ENCODE results near the gene CCDC201. TPM values are rescaled to one million over a fixed set of nuclear protein-coding genes. Genes with fewer than 3 reads are reported as not detected.
A peak's percentile ranks its signal among the peaks of the same experiment; 100 is the strongest.

The CCDC201 gene
- total RNA-seq, 2 donors from 2014 or later, result not detected

DNA sequence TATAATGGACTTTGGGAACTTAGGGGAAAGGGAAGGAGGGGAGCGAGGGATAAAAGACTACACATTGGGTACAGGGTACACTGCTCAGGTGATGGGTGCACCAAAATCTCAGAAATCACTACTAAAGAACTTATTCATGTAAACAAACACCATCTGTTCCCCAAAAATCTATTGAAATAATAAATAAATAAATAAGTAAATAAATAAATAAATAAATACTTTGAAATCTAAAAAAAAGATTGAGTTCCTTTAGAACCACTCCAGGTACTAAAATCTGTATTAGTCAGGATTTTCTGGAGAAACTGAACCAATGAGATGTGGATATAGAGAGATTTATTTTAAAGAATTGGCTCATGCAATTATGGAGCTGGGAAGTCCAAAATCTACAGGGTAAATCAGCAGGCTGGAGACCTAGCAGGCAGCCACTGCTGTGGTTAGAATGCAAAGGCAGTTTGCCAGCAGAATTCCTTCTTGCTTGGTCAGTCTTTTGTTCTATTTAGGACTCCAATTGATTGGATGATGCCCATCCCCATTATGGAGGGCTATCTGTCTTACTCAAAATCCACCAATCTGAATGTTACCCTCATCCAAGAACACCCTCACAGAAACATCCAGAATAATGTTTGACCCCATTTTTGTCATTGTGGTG is 24.3 kb upstream of the CCDC201 start:
- DNase-seq (no peak), ATAC-seq (no peak)
- intact Hi-C loops (cut with DNase I), result no loop called here

DNA sequence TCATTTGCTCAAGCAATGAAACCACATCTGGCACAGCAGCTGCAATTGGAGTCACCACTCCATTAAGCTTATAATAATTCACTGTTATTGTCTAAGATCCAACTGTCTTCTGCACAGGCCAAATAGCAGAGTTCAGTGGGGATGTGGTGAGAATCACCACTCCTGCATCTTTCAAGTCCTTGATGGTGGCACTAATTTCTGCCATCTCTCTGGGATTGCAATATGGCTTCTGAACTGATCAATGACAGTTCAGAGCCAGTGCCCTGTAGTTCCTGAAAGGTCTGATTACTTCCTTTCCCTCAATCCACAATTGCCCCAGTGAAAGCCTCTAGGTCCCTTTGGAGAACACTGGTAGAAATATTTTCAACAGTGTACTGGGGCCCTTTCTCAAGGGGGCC is 21.8 kb upstream of the CCDC201 start:
- intact Hi-C loops (cut with DNase I), result no loop called here

DNA sequence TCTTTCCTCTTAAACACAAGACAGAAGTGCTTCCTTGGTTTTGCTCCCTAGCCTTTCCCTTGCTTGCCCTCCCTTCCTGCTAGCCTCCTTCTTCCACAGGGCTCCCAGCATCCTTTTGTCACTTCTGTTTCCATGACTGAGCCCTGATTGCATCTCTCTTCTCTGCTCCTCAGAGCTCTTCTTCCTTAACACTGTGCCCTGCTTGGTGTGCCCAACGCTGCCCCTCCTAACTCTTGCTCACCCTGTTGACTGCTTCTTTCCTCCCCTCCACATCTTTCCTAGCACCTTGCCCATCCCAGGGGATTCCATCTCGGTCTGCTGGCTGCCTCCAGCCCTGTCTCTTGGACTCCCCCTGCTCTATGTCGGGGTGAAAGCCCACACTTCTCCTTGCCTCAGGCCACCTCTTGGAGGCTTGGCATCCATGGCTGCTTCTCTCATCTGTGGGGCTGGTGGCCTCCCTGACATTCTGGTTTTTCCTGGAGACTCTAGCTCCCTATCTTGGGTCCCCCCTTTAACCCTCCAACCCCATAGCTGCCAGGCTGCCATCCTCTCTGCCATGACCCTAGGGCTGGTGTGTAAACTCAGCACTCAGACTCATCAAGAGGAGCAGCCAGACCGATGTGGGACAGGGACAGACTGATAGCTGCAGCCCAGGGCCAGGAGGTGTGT is 21.2 kb upstream of the CCDC201 start:
- intact Hi-C loops (cut with DNase I), result no loop called here
- DNase-seq (no peak), ATAC-seq (no peak)

More for the DNA sequence above, 21.8 kb upstream of the CCDC201 start:
- DNase-seq (no peak), ATAC-seq (no peak)

DNA sequence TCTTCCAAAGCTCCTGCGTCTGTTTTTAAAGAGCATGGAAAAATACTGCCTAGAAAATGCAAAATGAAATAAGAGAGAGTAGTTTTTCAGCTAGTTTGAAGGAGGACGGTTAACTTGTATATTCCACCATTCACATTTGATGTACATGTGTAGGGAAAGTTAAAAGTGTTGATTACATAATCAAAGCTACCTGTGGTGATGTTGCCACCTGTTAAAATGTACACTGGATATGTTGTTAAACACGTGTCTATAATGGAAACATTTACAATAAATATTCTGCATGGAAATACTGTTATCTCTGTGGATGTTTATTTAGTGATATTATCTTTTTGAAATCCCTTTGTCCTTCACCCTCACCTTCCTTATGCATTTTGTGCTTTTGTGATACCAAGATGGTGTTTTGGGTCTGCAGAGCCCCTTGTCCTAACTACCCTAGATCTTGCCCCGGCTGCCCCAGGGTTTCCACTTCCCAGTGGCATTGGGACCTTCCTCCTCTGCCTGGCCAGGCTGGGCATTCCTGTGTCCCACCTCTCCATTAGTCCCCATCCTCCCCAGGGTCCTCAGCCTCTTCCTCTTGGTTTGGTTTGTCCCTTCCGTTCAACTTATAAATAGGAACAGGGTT is 20.6 kb upstream of the CCDC201 start:
- ATAC-seq (no peak), DNase-seq (no peak)
- intact Hi-C loops (cut with DNase I), result no loop called here

DNA sequence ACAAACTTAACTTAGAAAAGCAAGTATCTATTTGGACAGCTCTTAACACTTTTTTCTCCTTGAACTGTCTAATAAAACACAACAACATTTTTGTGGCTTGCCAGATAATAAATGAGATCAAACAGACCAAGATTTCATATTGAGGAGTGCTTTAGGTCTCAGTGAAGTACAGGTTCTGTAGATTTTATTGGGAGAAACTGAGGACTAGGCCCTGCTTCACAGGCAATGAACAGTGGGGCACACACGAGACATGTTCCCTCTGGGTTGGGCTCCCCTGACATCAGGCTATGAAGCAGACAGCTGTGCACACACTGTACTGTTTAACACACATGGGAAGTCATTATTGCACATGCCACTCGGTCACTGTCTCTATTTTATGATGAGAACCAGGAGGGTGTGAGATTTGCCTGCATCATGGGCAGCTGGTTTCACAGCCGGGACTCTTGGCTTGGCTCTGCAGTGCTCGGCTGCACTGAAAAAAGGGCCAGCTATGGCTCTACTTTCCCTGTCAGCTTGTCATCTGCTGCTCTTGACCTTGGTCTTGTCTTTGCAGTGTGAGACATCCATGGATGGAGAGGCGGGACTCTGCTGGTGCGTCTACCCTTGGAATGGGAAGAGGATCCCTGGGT is 19.6 kb upstream of the CCDC201 start:
- intact Hi-C loops (cut with DNase I), result no loop called here
- ATAC-seq (no peak), DNase-seq (no peak)

DNA sequence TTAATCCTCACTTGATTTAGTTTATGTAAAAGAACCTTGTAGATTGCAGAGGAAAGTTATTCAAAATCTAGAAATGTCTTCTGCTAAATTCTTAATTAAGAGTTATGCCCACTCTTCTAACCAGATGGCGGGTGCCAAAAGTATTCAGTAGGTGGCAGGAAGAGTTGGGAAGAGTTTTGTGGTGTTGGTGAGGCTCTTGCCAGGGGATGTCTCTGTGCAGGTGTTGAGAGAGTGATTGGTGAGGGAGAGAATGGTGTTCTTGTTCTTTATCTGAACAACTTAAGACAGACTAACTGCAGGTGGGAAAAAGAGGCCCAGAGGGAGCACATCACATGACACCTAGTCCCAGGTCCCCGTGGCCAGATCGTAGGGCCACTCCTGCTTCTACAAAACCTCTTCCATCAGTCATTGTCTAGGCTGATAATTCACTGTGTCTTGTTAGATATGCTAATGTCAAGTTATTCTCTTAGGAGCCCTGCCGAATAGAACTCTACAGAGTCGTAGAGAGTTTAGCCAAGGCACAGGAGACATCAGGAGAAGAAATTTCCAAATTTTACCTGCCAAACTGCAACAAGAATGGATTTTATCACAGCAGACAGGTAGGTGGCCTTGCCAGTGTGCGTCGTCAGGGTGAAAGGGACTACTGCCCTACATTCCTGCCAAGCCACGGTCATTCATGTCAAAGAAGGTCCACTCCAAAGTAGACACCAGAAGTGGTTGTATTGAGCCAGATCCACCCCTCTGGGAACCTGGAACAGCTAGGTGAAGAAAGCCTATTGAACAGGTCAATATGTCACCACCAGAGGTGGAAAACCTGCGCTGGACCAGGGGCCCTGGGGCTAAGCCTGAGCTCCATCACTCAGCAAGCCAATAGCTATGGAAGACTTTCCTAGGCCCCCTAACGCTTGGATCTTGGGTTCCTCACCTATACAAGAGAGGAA is 18.9 kb upstream of the CCDC201 start:
- ATAC-seq (no peak), DNase-seq (no peak)
- intact Hi-C loops (cut with DNase I), result no loop called here

DNA sequence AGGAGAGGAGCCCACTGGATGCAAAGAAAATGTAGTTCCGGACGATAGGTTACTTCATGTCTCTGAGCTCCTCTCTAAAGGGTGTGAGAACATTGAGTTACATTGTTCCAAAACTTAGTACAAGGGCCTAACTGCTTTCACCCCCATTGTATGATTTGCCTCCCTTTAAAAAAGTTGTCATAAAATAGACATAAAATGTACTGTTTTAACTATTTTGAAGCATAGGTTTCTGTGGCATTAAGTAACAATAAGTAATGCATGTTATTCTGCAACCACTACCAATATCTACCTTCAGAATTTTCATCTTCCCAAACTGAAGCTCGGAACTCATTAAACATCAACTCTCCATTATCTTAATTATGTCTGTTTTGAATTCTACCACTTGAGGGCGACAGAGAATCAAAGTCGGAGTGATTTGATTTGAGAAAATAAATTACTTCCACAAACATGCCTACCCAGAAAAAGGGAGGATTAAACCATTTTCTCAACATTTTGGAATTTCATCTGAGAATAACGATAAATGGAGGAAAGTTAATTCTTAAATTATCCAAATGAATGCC is 18.1 kb upstream of the CCDC201 start:
- intact Hi-C loops (cut with DNase I), result no loop called here
- DNase-seq (no peak), ATAC-seq (no peak)

DNA sequence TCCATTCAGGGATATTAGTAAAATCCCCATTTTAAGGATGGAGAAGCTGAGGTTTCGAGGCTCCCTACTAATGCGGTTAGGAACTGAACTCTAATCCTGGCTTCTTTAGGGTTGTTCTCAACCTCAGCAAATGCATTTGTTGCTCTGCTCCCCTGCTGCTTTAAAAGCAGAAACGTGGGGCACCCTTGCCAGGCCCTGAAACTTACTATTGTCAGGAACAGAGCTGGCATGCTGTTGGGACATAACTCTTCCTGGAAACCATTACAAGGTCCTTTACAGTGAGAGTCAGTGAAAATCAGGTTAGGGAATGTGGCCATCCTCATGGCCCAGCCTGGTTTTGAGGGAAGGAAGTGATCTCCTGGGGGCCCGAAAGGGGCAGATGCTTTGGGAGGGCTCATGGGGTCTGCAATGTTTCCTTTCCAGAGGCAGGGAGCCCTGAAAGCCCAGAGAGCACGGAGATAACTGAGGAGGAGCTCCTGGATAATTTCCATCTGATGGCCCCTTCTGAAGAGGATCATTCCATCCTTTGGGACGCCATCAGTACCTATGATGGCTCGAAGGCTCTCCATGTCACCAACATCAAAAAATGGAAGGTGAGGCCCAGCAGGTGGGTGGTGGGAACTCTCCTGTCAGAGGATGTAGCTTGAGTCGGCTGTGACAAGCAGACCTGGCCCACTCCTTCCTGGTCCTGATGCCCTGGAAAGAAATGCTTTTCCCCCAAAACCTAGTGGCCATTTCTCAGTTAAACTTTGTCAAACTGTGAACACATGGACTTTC is 17.4 kb upstream of the CCDC201 start:
- intact Hi-C loops (cut with DNase I), result no loop called here
- no peak for DNase-seq
- ATAC-seq, result no peak

DNA sequence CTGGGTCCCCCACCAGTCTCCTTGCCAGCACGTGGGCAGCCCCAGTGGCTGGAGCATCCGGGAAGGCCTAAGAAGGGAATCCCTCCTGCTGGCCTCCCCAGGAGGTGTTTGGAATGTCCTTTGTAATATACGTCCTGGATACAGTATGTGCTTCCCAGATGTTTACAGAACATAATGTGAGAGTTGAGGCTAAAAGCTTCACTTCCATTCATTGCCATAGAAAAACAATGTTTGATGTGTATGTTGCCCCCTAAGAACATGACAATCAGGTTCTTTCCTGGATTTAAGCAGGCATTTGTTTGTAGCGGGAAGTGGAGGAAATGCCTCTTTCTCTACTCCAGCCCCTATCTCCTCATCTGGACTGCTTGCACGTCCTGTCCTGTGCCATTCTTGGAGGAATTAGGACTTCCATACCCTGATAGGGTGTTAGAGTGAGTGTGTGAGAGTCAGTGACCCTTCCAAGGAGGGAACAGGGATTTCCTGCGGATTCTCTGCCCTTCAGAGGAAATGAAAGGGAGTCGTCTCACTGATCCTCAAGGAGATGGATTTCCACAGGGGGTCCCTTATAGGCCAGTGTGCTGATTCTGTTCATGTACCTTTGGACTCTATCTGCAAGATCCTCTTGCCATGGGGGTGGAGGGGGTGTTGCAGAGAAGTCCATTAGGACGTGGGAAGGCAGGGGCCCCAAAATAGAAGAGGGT is 16.6 kb upstream of the CCDC201 start:
- DNase-seq, result no peak
- intact Hi-C loops (cut with DNase I), result no loop called here
- ATAC-seq, result no peak

DNA sequence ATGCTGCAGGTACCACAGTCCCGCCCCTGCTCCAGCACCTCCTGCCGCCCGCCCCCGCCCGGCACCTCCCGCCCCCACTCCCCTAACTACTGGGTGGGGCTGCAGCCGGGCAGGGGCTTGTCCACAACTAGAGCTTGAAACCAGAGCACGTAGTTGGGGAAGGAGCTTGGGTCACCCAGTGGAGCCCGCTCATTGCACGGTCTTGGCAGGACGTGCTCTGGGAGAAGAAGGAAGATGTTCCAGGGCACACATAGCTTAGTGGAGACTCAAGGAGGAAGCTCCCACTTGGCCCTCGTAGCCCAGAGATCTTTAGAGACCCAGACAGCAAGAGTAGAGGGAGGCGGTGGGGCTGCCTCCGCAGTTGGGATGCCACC is 16.1 kb upstream of the CCDC201 start:
- intact Hi-C loops (cut with DNase I), result no loop called here
- ATAC-seq, result no peak
- DNase-seq, result no peak

DNA sequence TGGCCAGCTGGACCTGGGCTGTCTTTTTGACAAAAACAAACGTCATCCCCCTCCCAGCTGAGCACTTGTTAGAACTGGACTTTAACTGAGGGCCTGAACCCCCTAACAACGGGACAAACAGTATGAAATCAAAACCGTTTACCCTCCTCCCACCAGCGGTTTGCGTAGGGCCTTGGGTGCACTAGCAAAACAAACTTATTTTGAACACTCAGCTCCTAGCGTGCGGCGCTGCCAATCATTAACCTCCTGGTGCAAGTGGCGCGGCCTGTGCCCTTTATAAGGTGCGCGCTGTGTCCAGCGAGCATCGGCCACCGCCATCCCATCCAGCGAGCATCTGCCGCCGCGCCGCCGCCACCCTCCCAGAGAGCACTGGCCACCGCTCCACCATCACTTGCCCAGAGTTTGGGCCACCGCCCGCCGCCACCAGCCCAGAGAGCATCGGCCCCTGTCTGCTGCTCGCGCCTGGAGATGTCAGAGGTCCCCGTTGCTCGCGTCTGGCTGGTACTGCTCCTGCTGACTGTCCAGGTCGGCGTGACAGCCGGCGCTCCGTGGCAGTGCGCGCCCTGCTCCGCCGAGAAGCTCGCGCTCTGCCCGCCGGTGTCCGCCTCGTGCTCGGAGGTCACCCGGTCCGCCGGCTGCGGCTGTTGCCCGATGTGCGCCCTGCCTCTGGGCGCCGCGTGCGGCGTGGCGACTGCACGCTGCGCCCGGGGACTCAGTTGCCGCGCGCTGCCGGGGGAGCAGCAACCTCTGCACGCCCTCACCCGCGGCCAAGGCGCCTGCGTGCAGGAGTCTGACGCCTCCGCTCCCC is 15.5 kb upstream of the CCDC201 start, which contains the start of gene IGFBP1:
Gene IGFBP1, plus strand, starts transcription at position 304 of the 808 bp plus-strand sequence. Its CDS starts 165 bp downstream, at position 469.
- intact Hi-C loops (cut with DNase I), result no loop called here
- ATAC-seq, result peak; percentile 52 to 53
- DNase-seq, result no peak

DNA sequence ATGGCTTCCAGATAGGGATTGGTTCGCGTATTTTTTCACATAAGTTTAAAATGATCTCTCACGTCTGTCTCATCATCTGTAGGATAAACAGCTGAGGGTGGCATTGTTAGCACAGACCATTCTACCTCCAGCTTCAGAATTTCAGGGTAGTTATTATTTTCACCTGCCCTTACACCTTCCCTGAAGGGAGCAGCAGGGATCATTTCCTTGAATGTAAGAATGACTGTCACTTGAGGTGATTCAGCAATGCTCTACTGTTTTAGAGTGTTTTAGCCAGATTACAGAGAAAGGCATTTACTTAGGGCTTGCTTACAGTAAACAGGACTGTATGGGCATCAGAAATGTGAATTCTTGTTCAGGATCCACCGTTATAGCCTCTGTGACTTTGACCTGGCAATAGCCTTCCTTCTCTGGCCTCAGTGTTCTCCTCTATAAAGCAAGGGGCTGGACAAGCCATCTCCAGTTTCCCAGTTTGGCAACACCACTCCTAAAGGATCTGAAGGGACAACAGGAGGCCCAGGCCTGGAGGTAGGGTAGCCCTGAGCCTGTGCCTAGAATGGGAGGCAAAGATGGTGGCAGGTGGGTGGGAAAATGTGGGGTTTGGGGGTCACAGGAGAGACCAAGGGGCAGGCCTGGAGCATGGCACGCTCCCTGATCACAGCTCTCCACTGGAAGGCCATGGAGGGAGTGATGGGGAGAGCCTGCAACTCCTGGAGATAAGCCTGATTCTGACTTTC is 14.2 kb upstream of the CCDC201 start:
- no peak for DNase-seq
- ATAC-seq, result no peak
- intact Hi-C loops (cut with DNase I), result no loop called here

DNA sequence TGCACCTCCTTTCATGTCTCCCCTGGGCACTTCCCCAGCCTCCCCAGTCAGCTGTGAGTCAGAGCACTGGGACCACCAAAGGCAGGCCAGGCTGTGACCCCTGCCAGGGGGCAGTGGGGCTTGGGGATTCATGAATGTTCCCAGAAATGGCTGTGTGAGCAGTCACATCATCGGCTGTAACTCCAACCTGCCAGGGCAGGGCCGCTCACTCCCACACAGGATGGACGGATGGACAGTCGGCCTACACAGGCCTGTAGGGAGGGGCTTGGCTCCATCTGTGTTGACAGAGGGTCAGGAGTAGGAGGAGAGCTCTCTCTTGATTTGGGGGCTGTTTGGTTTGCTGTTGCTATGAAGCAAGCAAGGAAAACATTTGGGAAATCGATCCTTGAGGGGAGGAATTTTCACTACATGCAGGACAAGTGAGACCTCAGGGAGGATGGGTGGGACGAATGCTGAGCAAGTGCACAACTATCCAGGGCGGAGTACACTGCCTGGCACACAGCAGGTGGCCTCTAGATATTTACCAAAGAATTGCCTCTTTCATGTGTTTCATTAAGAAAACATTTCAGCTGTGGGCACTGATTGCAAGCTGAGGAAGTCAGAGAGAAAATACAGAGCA is 12.5 kb upstream of the CCDC201 start:
- intact Hi-C loops (cut with DNase I), result no loop called here
- DNase-seq (no peak), ATAC-seq (peak in 1 of 2 donors; percentile 66)

DNA sequence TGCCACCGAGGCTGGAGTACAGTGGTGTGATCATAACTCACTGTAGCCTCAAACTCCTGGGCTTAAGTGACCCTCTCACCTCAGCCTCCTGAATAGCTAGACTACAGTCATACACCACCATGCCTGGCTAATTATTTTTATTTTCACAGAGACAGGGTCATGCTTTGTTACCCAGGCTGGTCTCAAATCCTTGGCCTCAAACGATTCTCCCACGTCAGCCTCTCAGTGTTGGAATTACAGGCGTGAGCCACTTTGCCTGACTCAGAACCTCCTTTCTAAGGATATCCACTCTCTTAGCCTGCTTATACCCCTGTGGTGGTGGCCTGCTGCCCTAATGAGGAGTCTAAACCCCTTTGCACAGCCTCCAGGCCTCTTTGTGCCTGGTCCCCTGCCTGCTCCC is 11.3 kb upstream of the CCDC201 start:
- ATAC-seq (no peak), DNase-seq (no peak)
- intact Hi-C loops (cut with DNase I), result no loop called here

DNA sequence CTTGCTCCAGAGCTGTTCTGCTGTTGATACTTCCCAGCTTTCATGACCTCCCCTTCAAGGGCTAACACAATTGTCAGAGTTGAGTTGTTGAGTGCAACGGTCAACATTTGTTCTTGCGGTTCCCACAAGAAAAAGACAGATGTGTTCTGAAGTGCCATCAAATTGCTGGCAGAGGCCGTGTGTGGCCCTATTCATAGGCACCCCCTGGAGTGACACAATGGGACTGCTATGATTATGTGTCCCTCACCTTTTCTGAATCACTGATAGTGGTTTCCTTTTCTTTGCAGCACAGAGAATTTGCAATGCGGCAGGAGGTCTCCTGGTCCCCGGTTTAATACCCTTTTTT is 9.6 kb upstream of the CCDC201 start:
- DNase-seq (no peak), ATAC-seq (no peak)
- intact Hi-C loops (cut with DNase I), result no loop called here

All from left cardiac atrium (tissue), 4 donors.